Left lung (tissue), 10 donors: ENCODE results near the gene MLPH. TPM values are rescaled to one million over a fixed set of nuclear protein-coding genes. Genes with fewer than 3 reads are reported as not detected.
A peak's percentile ranks its signal among the peaks of the same experiment; 100 is the strongest.

Source experiments
- ATAC-seq: fragments of 200-7000 bp; cut with Tn5 transposase; one replicate; pipeline ENCODE4 v1.9.1; 2020; ENCODE audit warnings: moderate library complexity
- DNase-seq, 4 donors: peaks; one replicate each; pipeline ENCODE4 v3.0.0-alpha.2; 2013 to 2020
- H3K27ac ChIP-seq, 2 donors: fragments of 200-600 bp; sonication (generic) in 1 of 2; one replicate each; pipeline versions ENCODE4 v1.5.0 to v1.8.0; 2020 to 2021
- H3K27me3 ChIP-seq, 2 donors: fragments of 200-600 bp; sonication (generic) in 1 of 2; one replicate each; pipeline versions ENCODE4 v1.5.0 to v1.8.0; 2020 to 2021
- H3K36me3 ChIP-seq, 2 donors: fragments of 200-600 bp; sonication (generic) in 1 of 2; one replicate each; pipeline versions ENCODE4 v1.5.0 to v1.8.0; 2020 to 2021
- H3K4me1 ChIP-seq, 2 donors: fragments of 200-600 bp; one replicate each; pipeline ENCODE4 v1.8.0; 2021
- H3K4me3 ChIP-seq, 2 donors: fragments of 200-600 bp; sonication (generic) in 1 of 2; one replicate each; pipeline versions ENCODE4 v1.5.0 to v1.8.0; 2020 to 2021; ENCODE audit warnings: mild to moderate bottlenecking in 1 of 2
- H3K9me3 ChIP-seq, 2 donors: fragments of 200-600 bp; sonication (generic) in 1 of 2; one replicate each; pipeline versions ENCODE4 v1.5.0 to v1.8.0; 2020 to 2021
- intact Hi-C, 2 donors: fragments of 100-400 bp; cut with DNase I; formaldehyde crosslinking; loops; one replicate each; pipeline versions ENCODE4 v1.11.2 to v1.14.2; 2022
- polyA plus RNA-seq, 6 donors: library from polyadenylated mRNA; unstranded; fragments of 120-200 nt; gene quantifications; one replicate each; pipeline ENCODE4 v1.2.1, GENCODE V29; 2013; ENCODE audit not compliant: insufficient read length in 6 of 6
- total RNA-seq, 2 donors: library from RNA; stranded (reverse); fragmentation: NEBNext Ultra II Directional; extraction: Animal tissue kit (Norgen Biotek cat#: 25700); gene quantifications; one replicate each; pipeline ENCODE4 v1.2.1, GENCODE V29; 2021
- TF ChIP-seq, protein P1 (sequence below), 2 donors: fragments of 200-600 bp; sonication (generic) in 1 of 2; IDR thresholded peaks; one replicate each; pipeline versions ENCODE4 v1.5.0 to v1.8.0; 2021; ENCODE audit warnings: antibody characterized with exemption in 2 of 2
- donor health status: DM: no; HTN: yes; CAD: no.
- donor health status: DM: no; HTN: no; CAD: no.

MLPH gene
- total and polyA plus RNA-seq, 8 donors, result 1.9 to 296 (median 3.2) TPM

DNA sequence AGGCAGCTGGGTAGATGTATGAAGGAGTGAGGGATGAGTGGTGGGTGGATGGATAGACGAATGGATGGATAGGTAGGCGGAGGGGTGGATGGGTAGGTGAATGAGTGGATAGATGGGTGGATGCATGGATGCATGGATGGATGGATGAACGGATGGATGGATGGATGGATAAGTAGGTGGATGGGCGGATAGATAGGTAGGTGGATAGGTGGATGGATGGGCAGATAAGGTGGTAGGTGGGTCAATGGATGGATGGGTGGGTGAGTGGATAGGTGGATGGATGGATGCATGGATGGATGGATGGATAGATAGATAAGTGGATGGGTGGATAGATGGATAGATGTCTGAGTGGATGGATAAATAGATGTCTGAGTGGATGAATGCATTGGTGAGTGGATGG, 30.1 kb downstream of the MLPH start:
- no peak for DNase-seq
- Histone ChIP-seq H3K27me3 (no peaks in the 10 kb centered on the region), H3K36me3 (peaks cover 0 to 14% of the 10 kb centered on the region in 2 donors), H3K4me1 (peaks cover 2 to 9% of the 10 kb centered on the region in 2 donors), H3K27ac (no peak overlapping the region), H3K9me3 (no peaks in the 10 kb centered on the region), H3K4me3 (no peak overlapping the region)
- intact Hi-C loops, result no loop called here
- TF ChIP-seq, protein P1, sequence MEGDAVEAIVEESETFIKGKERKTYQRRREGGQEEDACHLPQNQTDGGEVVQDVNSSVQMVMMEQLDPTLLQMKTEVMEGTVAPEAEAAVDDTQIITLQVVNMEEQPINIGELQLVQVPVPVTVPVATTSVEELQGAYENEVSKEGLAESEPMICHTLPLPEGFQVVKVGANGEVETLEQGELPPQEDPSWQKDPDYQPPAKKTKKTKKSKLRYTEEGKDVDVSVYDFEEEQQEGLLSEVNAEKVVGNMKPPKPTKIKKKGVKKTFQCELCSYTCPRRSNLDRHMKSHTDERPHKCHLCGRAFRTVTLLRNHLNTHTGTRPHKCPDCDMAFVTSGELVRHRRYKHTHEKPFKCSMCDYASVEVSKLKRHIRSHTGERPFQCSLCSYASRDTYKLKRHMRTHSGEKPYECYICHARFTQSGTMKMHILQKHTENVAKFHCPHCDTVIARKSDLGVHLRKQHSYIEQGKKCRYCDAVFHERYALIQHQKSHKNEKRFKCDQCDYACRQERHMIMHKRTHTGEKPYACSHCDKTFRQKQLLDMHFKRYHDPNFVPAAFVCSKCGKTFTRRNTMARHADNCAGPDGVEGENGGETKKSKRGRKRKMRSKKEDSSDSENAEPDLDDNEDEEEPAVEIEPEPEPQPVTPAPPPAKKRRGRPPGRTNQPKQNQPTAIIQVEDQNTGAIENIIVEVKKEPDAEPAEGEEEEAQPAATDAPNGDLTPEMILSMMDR (IDR thresholded peaks at IDR 0.05), result no peak
- no peak for ATAC-seq

DNA sequence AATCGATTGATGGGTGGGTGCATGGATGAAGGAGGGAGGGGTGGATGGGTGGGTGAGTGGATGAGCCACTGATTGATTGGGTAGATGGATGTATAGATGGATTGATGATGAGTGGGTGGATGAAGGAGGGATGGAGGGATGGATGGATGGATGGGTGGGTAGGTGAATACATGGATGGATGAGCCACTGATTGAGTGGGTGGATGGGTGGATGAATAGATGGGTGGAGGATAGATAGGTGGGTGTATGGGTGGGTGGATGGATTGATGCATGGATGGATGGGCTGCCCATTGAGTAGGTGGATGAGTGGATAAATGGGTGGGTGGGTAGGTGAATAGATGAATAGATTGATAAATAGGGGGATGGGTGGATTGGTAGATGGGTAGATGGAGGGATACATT, 30.9 kb downstream of the MLPH start:
- intact Hi-C loops, result no loop called here
- DNase-seq (no peak), ATAC-seq (no peak)
- peaks cover 0 to 14% of the 10 kb centered on the region in 2 donors for H3K36me3 ChIP-seq
- H3K27ac ChIP-seq, result no peak overlapping the region
- peaks cover 0 to 4% of the 10 kb centered on the region in 2 donors for H3K4me1 ChIP-seq
- TF ChIP-seq, protein P1 (IDR thresholded peaks at IDR 0.05), result no peak
- no peaks in the 10 kb centered on the region for H3K27me3 ChIP-seq
- no peaks in the 10 kb centered on the region for H3K9me3 ChIP-seq
- no peak overlapping the region for H3K4me3 ChIP-seq

DNA sequence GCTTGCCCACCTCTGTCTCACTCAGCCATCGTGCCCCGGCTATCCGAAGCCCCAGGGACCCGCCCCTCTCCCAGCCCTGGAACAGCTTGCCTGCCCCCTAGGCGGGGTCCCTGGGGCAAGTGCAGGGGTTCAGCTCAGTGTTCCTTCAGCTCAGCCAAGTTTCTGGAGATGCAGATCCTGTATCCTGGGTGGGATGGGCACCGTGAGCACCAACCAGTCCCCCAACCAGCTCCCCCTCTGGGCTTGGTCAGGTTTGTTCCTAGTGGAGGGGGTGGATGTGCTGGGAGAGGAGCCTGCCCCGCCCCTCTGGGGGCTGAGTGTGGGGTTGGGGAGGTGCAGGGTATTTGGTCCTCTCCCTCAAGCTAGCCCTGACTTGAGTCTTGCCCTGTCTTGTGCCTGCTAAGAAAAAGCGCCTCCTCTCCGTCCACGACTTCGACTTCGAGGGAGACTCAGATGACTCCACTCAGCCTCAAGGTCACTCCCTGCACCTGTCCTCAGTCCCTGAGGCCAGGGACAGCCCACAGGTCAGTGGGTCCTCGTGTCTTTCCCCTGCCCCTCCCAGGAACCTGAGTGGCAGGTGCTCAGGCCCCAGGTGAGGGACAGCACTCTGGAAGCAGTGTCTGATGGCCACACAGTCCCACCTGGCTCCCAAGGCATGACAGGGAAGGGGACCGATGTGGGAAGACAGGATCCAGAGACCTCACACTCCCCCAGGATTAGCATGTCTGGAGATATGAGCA, 32.6 kb downstream of the MLPH start:
- Histone ChIP-seq H3K27ac (no peak overlapping the region), H3K4me3 (no peak overlapping the region), H3K9me3 (no peaks in the 10 kb centered on the region), H3K36me3 (peaks cover 0 to 22% of the 10 kb centered on the region in 2 donors), H3K27me3 (no peaks in the 10 kb centered on the region), H3K4me1 (no peaks in the 10 kb centered on the region)
- TF ChIP-seq, protein P1 (IDR thresholded peaks at IDR 0.05), result no peak
- intact Hi-C loops, result no loop called here
- DNase-seq, result no peak
- peak; percentile 17 for ATAC-seq

DNA sequence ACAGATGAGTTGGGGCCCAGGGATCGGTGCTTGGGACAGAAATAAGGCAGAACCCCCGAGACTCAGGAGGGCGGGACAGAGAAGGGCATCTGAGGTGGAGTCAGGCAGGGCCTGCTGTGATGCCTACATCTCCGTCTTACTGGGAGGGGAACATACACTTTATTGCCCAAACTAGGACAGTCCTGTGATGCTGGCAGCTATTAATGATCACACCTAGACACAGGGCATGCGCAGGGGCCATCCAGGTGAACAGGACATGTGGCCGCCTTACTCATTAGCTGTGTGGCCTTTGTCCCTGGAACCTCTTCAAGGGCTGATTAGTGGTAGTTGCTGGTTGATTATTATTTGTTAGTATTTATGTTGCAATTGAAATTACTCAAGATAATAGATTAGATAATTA, 33.2 kb downstream of the MLPH start:
- no peak for DNase-seq
- Histone ChIP-seq H3K36me3 (peaks cover 0 to 27% of the 10 kb centered on the region in 2 donors), H3K4me3 (no peak overlapping the region), H3K27me3 (no peaks in the 10 kb centered on the region), H3K9me3 (no peaks in the 10 kb centered on the region), H3K27ac (no peak overlapping the region), H3K4me1 (no peaks in the 10 kb centered on the region)
- ATAC-seq, result no peak
- intact Hi-C loops, result no loop called here
- TF ChIP-seq, protein P1 (IDR thresholded peaks at IDR 0.05), result no peak

DNA sequence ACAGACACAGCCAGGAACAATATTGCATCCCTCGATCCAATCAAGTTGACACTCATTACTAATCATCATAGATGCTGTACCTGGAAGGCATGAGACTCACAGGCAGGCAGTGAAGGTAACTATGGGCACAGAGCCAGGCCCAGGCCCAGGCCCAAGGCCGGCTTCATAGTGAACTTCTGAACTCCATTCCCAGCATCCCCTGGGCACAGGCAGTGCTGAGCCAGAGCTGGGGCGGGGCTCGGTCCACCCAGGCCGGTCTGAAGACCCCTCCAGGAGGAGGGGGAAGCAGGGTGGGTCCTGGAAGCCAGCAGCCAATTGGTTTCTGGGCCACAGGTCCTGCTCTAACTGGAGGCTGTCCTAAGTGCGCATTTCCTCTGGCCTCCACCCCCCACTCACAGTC, 37.6 kb downstream of the MLPH start:
- ATAC-seq, result no peak
- TF ChIP-seq, protein P1 (IDR thresholded peaks at IDR 0.05), result no peak
- intact Hi-C loops, result no loop called here

More for the DNA sequence above, 37.6 kb downstream of the MLPH start:
- no peak for DNase-seq
- H3K4me3 ChIP-seq, result no peak overlapping the region
- no peak overlapping the region for H3K27ac ChIP-seq
- H3K36me3 ChIP-seq, result peaks cover 0 to 36% of the 10 kb centered on the region in 2 donors
- H3K4me1 ChIP-seq, result no peaks in the 10 kb centered on the region
- H3K9me3 ChIP-seq, result no peaks in the 10 kb centered on the region
- no peaks in the 10 kb centered on the region for H3K27me3 ChIP-seq
